OCI-LY3 (cell line): ENCODE measurements around the gene IMP3.
"Not testable (repeated sequence)": the region's sequence is repeated elsewhere in the genome, so short reads cannot be mapped to it uniquely, and the experiment has no call there.

ENCODE experiments used
- H2AFZ ChIP-seq: fragments of 200-600, 300-600 bp; shearing (Covaris generic); 2 replicates; pipeline ENCODE4 v1.6.0; 2014; ENCODE audit warnings: antibody characterized with exemption, low read depth, low read length
- H3K27ac ChIP-seq: fragments of 200-600, 300-600 bp; sonication (generic); 2 replicates; pipeline ENCODE4 v1.5.1; 2014; ENCODE audit warnings: mild to moderate bottlenecking, low read length, moderate library complexity, mixed read lengths
- H3K27me3 ChIP-seq: fragments of 200-600, 300-600 bp; sonication (generic); 2 replicates; pipeline ENCODE4 v1.6.1; 2014; ENCODE audit warnings: low read depth, low read length, mixed read lengths
- H3K36me3 ChIP-seq: fragments of 200-600, 300-600 bp; sonication (generic); replicated peaks from 2 replicates; pipeline ENCODE3; 2014; ENCODE audit warnings: low read depth, low read length, mixed read lengths
- H3K4me1 ChIP-seq: fragments of 300-600, 200-600 bp; sonication (generic); 2 replicates; pipeline ENCODE4 v1.6.1; 2014; ENCODE audit warnings: low read length, mixed read lengths
- H3K4me2 ChIP-seq: fragments of 200-600, 300-600 bp; sonication (generic); 2 replicates; pipeline ENCODE4 v1.6.1; 2014; ENCODE audit warnings: low read length, mixed read lengths
- H3K4me3 ChIP-seq: fragments of 300-600, 200-600 bp; sonication (generic); 2 replicates; pipeline ENCODE4 v1.5.1; 2014; ENCODE audit warnings: antibody characterized with exemption, mild to moderate bottlenecking, low read length, moderate library complexity
- H3K79me2 ChIP-seq: fragments of 300-600, 200-600 bp; shearing (Covaris generic); 2 replicates; pipeline ENCODE4 v1.6.1; 2014; ENCODE audit warnings: mild to moderate bottlenecking, low read length, mixed read lengths
- H3K9ac ChIP-seq: fragments of 300-600, 200-600 bp; shearing (Covaris generic); 2 replicates; pipeline ENCODE4 v1.6.0; 2014; ENCODE audit warnings: mild to moderate bottlenecking, low read length, moderate library complexity
- H3K9me3 ChIP-seq: fragments of 200-600, 300-600 bp; shearing (Covaris generic); 2 replicates; pipeline ENCODE4 v1.6.1; 2014; ENCODE audit warnings: low read length, mixed read lengths; ENCODE audit not compliant: insufficient read depth
- H4K20me1 ChIP-seq: fragments of 200-600, 300-600 bp; sonication (generic); 2 replicates; pipeline ENCODE4 v1.6.1; 2016; ENCODE audit warnings: low read length, mixed read lengths; ENCODE audit not compliant: insufficient read depth
- CTCF ChIP-seq: fragments of 200-600, 300-600 bp; sonication (generic); IDR thresholded peaks from 2 replicates; pipeline ENCODE4 v1.5.1; 2014; ENCODE audit warnings: antibody characterized with exemption, low read length, low read depth
- EZH2phosphoT487 ChIP-seq: fragments of 200-600 bp; shearing (Covaris generic); IDR thresholded peaks from 2 replicates; pipeline ENCODE4 v1.6.1; 2018; ENCODE audit warnings: antibody characterized with exemption, mixed run types, low read depth

Gene IMP3

DNA sequence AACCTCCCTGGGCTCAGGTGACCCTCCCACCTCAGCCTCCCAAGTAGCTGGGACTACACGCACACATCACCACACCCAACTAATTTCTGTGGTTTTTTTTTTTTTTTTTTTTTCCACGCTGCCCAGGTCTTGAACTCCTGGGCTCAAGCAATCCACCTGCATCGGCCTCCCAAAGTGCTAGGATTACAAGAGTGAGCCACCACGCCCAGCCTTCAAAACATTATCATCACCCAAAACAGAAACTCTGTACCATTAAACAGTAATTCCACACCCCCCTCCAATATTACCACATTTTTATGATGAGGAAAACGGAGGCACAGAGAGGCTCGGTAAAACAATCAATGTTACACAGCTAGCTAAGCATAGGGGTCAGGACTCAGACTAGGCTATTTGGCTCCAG lies 4.0 kb downstream of the IMP3 start:
- Histone ChIP-seq H3K4me2 (no peak overlapping the region), H3K36me3 (peaks cover 19% of the 10 kb centered on the region), H3K27ac (no peak overlapping the region), H3K27me3 (no peaks in the 10 kb centered on the region), H2AFZ (no peak overlapping the region), H3K4me3 (no peak overlapping the region), H3K9ac (no peak overlapping the region), H3K79me2 (peaks cover 41% of the 10 kb centered on the region), H3K9me3 (no peaks in the 10 kb centered on the region), H4K20me1 (peaks cover 18% of the 10 kb centered on the region), H3K4me1 (peaks cover 12% of the 10 kb centered on the region)
- TF ChIP-seq EZH2phosphoT487: no peak
- TF ChIP-seq CTCF: no peak

GRCh38 chr15:75633922-75634321 lies 6.1 kb downstream of the IMP3 start:
- Histone ChIP-seq H3K4me1 (peaks cover 12% of the 10 kb centered on the region), H3K79me2 (peaks cover 30% of the 10 kb centered on the region), H4K20me1 (peaks cover 18% of the 10 kb centered on the region), H3K36me3 (peaks cover 15% of the 10 kb centered on the region)
- H3K27me3 ChIP-seq, H3K4me2 ChIP-seq, H3K9ac ChIP-seq, H3K27ac ChIP-seq, H3K9me3 ChIP-seq, H3K4me3 ChIP-seq, H2AFZ ChIP-seq: not testable (repeated sequence)

DNA sequence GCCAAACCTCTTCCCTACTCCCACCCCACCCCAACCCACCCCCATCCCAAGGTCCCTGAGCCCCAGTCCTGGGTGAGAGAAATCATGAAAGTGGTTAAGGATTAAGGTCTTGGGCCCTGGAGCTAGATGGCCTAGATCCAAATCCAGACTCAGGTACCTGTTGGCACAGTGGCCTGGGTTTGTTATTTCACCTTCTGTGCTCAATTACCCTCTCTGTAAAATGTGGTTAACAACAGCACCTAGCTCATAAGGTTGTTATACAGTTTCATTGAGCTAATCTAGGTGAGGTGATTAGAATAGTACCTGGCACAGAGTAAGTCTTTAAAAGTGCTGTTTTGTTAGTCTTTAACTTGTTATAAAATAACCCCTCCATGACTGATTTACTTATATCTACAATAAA lies 8.1 kb downstream of the IMP3 start:
- H3K9me3 ChIP-seq: no peaks in the 10 kb centered on the region
- H3K79me2 ChIP-seq: peaks cover 11% of the 10 kb centered on the region
- H3K27ac ChIP-seq: no peak overlapping the region
- no peak overlapping the region for H3K4me3 ChIP-seq
- H3K4me1 ChIP-seq: no peaks in the 10 kb centered on the region
- H3K36me3 ChIP-seq: peaks cover under 1% of the 10 kb centered on the region
- H3K27me3 ChIP-seq: no peaks in the 10 kb centered on the region
- H2AFZ ChIP-seq: no peak overlapping the region
- no peak overlapping the region for H3K9ac ChIP-seq
- TF ChIP-seq CTCF: no peak
- no peak for TF ChIP-seq EZH2phosphoT487
- H3K4me2 ChIP-seq: no peak overlapping the region
- no peaks in the 10 kb centered on the region for H4K20me1 ChIP-seq

GRCh38 chr15:75625542-75626347 lies 14.3 kb downstream of the IMP3 start, which contains the start of gene SNUPN:
Gene SNUPN, minus strand, starts transcription at chr15:75625725. Its CDS starts 4,674 bp downstream, at chr15:75621051.
- Histone ChIP-seq H3K36me3 (peaks cover 6% of the 10 kb centered on the region), H3K9ac (peak within 1 kb of the TSS; percentile 100), H4K20me1 (no peaks in the 10 kb centered on the region), H3K9me3 (no peaks in the 10 kb centered on the region), H3K4me3 (peak within 1 kb of the TSS; percentile 95), H3K79me2 (peaks cover 12% of the 10 kb centered on the region; the same call in 1 of the 2 replicates), H3K27me3 (no peaks in the 10 kb centered on the region), H3K27ac (peak within 1 kb of the TSS; percentile 90), H3K4me2 (peak within 1 kb of the TSS; percentile 92), H2AFZ (peak within 1 kb of the TSS; percentile 91), H3K4me1 (peaks cover 4% of the 10 kb centered on the region; the same call in 1 of the 2 replicates)
- TF ChIP-seq EZH2phosphoT487 (no peak), CTCF (no peak)
